Spleen (tissue), 11 donors: ENCODE results near the gene SEMA5A. TPM values are rescaled to one million over a fixed set of nuclear protein-coding genes. Genes with fewer than 3 reads are reported as not detected.

Source experiments
- DNase-seq: peaks from one replicate; pipeline ENCODE4 v3.0.0-alpha.2; 2020
- H3K27ac ChIP-seq, 8 donors: fragments of 200-600 bp; sonication (generic) in 7 of 8; 1 replicate in 4 of 8; 2 replicates in 4 of 8; pipeline versions ENCODE4 v1.5.0 to v1.8.0; 2016 to 2021; ENCODE audit warnings: inconsistent platforms in 4 of 8, mild to moderate bottlenecking in 4 of 8, moderate library complexity in 1 of 8
- H3K27me3 ChIP-seq, 7 donors: fragments of 200-600 bp; sonication (generic) in 6 of 7; replicated peaks in 1 of 7; 1 replicate in 4 of 7; 2 replicates in 3 of 7; pipeline versions ENCODE4 v1.5.0 to v1.8.0; 2016 to 2021; ENCODE audit warnings: inconsistent platforms in 3 of 7, mild to moderate bottlenecking in 1 of 7
- H3K36me3 ChIP-seq, 6 donors: fragments of 200-600 bp; sonication (generic) in 5 of 6; 1 replicate in 4 of 6; 2 replicates in 2 of 6; pipeline versions ENCODE4 v1.5.0 to v1.8.0; 2016 to 2021; ENCODE audit warnings: inconsistent platforms in 2 of 6
- H3K4me1 ChIP-seq, 6 donors: fragments of 200-600 bp; sonication (generic) in 5 of 6; 1 replicate in 3 of 6; 2 replicates in 3 of 6; pipeline versions ENCODE4 v1.5.0 to v1.8.0; 2016 to 2021; ENCODE audit warnings: inconsistent platforms in 3 of 6
- H3K4me3 ChIP-seq, 8 donors: fragments of 200-600 bp; sonication (generic) in 7 of 8; 1 replicate in 4 of 8; 2 replicates in 4 of 8; pipeline versions ENCODE4 v1.5.0 to v1.8.0; 2016 to 2021; ENCODE audit warnings: inconsistent platforms in 4 of 8, mild to moderate bottlenecking in 4 of 8, moderate library complexity in 2 of 8
- H3K9me3 ChIP-seq, 8 donors: fragments of 200-600 bp; sonication (generic) in 7 of 8; 1 replicate in 4 of 8; 2 replicates in 4 of 8; pipeline versions ENCODE4 v1.5.0 to v1.8.0; 2016 to 2021; ENCODE audit warnings: inconsistent platforms in 4 of 8
- POLR2A ChIP-seq, 3 donors: fragments of 450-650 bp; IDR thresholded peaks; one replicate each; pipeline ENCODE4 v1.5.1; 2017; ENCODE audit warnings: antibody characterized with exemption in 3 of 3, mild to moderate bottlenecking in 1 of 3
- POLR2AphosphoS5 ChIP-seq, 3 donors: sonication (generic); formaldehyde crosslinking; IDR thresholded peaks; one replicate each; pipeline ENCODE4 v1.5.1; 2017; ENCODE audit warnings: antibody characterized with exemption in 3 of 3
- WGBS, 5 donors: extraction: QIAGEN DNeasy Blood & Tissue Kit in 3 of 5; methylation state at CpG; one replicate each; pipeline versions ENCODE4 v1.1.5 to v1.1.7; 2013 to 2018; 5-methylcytosine and 5-hydroxymethylcytosine counted together
- intact Hi-C: fragments of 100-400 bp; cut with DNase I; formaldehyde crosslinking; loops from one replicate; pipeline ENCODE4 v1.15.0; 2023; ENCODE audit warnings: low total_unique reads
- polyA plus RNA-seq, 3 donors: library from polyadenylated mRNA; stranded (reverse); fragments of 200-250 nt; gene quantifications; one replicate each; pipeline ENCODE4 v1.2.1, GENCODE V29; 2013
- total RNA-seq, 7 donors: library from RNA; depleted of rRNA in 3 of 7; stranded (reverse); fragments of >200 nt in 3 of 7; fragmentation: NEBNext Ultra II Directional in 4 of 7; extraction: Animal tissue kit (Norgen Biotek cat#: 25700) in 4 of 7; gene quantifications; one replicate each; pipeline versions ENCODE4 v1.1.0 to v1.2.1, GENCODE V29; 2016 to 2021
- TF ChIP-seq, protein P1 (sequence below), 11 experiments: fragments of 200-600 bp in 7 of 11; fragments of 450-650 bp in 4 of 11; sonication (generic) in 4 of 11; IDR thresholded peaks in 8 of 11; conservative IDR thresholded peaks in 3 of 11; 1 replicate in 7 of 11; 2 replicates in 4 of 11; pipeline versions ENCODE4 v1.4.0 to v1.8.0; 2016 to 2021; ENCODE audit warnings: antibody characterized with exemption in 11 of 11, inconsistent platforms in 4 of 11, mild to moderate bottlenecking in 1 of 11
- donor health status: healthy with polysubstance abuse.
- donor health status: DM: no; HTN: no; CAD: no; lungs with moderate emphysema.
- donor health status: DM: no; HTN: no; CAD: no.
- donor health status: Bipolar disorder and iron deficiency.
- donor health status: healthy.
- donor health status: DM: no; HTN: no; CAD: no.
- donor health status: DM: yes; HTN: yes; CAD: no.

SEMA5A gene
- total and polyA plus RNA-seq, 10 donors = 1.4 to 30.9 (median 13.1) TPM

DNA sequence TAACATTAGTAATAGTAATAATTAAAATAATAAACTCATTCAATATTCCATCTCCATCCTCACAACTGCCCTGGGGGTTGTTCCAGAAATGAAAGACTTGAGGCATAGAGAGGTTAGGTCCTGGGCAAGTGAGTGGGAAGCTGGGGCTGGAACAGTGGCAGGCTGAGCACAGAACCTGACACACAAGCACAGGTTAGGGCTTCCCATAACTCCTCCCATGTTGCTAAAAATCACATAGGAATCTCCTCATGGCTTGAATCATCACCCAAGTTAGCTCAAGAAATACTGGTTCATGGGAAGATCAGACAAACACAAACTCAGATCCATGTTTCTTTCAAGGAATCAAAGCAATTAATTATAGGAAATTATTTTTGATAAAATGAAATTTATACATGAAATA lies 487.7 kb downstream of the SEMA5A start:
- no peaks in the 10 kb centered on the region for H3K9me3 ChIP-seq
- no peak for DNase-seq
- TF ChIP-seq, protein P1, sequence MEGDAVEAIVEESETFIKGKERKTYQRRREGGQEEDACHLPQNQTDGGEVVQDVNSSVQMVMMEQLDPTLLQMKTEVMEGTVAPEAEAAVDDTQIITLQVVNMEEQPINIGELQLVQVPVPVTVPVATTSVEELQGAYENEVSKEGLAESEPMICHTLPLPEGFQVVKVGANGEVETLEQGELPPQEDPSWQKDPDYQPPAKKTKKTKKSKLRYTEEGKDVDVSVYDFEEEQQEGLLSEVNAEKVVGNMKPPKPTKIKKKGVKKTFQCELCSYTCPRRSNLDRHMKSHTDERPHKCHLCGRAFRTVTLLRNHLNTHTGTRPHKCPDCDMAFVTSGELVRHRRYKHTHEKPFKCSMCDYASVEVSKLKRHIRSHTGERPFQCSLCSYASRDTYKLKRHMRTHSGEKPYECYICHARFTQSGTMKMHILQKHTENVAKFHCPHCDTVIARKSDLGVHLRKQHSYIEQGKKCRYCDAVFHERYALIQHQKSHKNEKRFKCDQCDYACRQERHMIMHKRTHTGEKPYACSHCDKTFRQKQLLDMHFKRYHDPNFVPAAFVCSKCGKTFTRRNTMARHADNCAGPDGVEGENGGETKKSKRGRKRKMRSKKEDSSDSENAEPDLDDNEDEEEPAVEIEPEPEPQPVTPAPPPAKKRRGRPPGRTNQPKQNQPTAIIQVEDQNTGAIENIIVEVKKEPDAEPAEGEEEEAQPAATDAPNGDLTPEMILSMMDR (IDR thresholded peaks at IDR 0.05 in 8 of 11, conservative IDR thresholded peaks at IDR 0.05 in 3 of 11) = no peak
- TF ChIP-seq POLR2A (IDR thresholded peaks at IDR 0.05) = no peak
- no peak for TF ChIP-seq POLR2AphosphoS5 (IDR thresholded peaks at IDR 0.05)
- H3K4me3 ChIP-seq = no peak overlapping the region
- intact Hi-C loops = no loop called here
- no peaks in the 10 kb centered on the region for H3K27me3 ChIP-seq
- H3K36me3 ChIP-seq = no peaks in the 10 kb centered on the region
- peaks cover 0 to 11% (median 0%) of the 10 kb centered on the region in 6 donors for H3K4me1 ChIP-seq
- no peak overlapping the region for H3K27ac ChIP-seq

DNA sequence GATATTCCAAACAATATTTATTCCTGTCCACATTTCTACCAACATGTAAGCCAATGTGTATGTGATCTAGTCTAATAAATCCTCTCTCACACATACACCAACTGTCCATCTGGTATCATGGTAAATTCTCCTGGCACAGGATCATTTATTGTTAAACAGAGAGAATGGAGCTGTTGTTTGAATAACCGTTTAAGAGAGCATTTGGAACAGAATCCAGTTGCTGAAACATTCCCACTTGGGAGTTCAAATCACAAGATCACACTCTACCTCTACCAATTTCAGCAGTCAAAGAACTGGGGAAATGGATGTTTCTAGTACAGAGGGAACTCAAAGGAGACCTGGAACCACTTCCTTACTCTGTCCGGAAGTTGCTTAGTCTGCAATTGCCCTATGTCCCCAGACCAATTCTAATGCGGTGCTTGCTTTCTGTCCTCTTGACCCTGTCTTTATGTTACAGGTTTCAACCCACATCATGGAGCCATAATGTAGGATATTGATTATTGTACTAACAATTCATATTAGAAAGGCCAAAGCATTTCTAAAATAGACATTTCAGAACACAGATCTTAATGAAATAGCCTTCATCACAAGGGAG lies 488.4 kb downstream of the SEMA5A start:
- Histone ChIP-seq H3K36me3 (no peaks in the 10 kb centered on the region), H3K9me3 (no peaks in the 10 kb centered on the region), H3K4me1 (peaks cover 0 to 11% (median 0%) of the 10 kb centered on the region in 6 donors), H3K27me3 (no peaks in the 10 kb centered on the region), H3K4me3 (no peak overlapping the region), H3K27ac (no peak overlapping the region)
- intact Hi-C loops = no loop called here
- no peak for DNase-seq
- no peak for TF ChIP-seq POLR2A (IDR thresholded peaks at IDR 0.05)
- TF ChIP-seq, protein P1 (IDR thresholded peaks at IDR 0.05 in 8 of 11, conservative IDR thresholded peaks at IDR 0.05 in 3 of 11) = no peak
- TF ChIP-seq POLR2AphosphoS5 (IDR thresholded peaks at IDR 0.05) = no peak
- 56 to 79% (median 71%) methylated on average over 3 of the region's 3 CpGs for WGBS, 5 donors

DNA sequence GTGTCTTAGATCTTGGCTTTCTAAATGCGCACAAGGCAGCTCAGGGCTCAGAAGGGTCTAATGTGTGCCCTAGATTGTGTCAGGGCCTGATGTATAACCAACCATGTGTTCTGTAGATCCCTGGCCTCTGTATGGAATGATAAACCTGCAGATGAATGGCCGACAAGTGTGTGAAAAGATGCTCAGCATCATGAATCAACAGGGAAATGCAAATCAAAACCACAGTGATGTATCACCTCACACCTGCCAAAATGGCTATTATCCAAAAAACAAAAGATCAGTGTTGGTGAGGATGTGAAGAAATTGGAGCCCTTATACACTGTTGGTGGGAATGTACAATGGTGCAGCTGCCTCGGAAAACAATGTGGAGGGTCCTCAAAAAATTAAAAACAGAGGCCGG lies 489.8 kb downstream of the SEMA5A start:
- H3K27me3 ChIP-seq = no peaks in the 10 kb centered on the region
- H3K4me3 ChIP-seq = no peak overlapping the region
- peaks cover 0 to 11% (median 0%) of the 10 kb centered on the region in 6 donors for H3K4me1 ChIP-seq
- intact Hi-C loops = no loop called here
- H3K9me3 ChIP-seq = no peaks in the 10 kb centered on the region
- TF ChIP-seq, protein P1 (IDR thresholded peaks at IDR 0.05 in 8 of 11, conservative IDR thresholded peaks at IDR 0.05 in 3 of 11) = no peak
- no peak for TF ChIP-seq POLR2A (IDR thresholded peaks at IDR 0.05)
- no peak for TF ChIP-seq POLR2AphosphoS5 (IDR thresholded peaks at IDR 0.05)
- no peak for DNase-seq
- H3K36me3 ChIP-seq = no peaks in the 10 kb centered on the region
- 88 to 98% (median 93%) methylated on average over 4 of the region's 4 CpGs for WGBS, 5 donors
- no peak overlapping the region for H3K27ac ChIP-seq

DNA sequence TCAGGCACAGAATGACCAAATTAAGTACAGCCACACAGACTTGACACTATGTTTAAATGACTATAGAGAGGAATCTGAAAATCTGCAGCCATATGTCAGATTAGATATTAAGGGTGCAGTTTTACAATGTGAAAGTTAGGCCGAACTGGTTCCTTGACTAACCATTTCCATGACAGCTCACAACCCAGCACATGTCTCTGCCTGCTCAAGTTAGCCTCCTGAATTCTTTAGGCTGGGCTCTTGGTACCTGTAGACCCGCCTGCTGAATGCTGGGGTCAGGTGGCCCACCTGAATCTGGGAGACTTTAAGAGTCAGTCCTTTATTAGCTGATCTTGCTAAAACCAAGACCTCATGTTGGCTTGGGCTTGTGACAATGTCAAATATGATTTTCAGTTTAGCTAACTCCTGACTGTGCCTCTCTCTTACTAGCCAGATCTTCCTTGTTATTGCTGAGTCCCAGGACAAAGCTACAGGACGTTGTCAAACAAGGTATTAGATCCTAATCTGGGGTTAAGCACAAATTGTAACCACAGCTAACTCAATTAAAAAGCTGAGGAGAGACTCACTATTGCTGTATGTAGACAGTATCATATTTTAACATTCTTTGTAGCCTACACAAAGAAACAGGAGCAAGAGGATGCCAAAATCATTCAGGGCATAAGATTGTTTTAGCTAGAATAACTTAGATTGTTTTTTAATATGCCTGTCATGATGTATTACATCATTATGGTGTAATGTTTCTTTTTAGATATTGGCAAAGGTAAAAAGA lies 490.9 kb downstream of the SEMA5A start:
- TF ChIP-seq, protein P1 (IDR thresholded peaks at IDR 0.05 in 8 of 11, conservative IDR thresholded peaks at IDR 0.05 in 3 of 11) = no peak
- TF ChIP-seq POLR2A (IDR thresholded peaks at IDR 0.05) (no peak), POLR2AphosphoS5 (IDR thresholded peaks at IDR 0.05) (no peak)
- WGBS, 5 donors = 65 to 77% (median 74%) methylated on average over 2 to 3 of the region's 3 CpGs
- Histone ChIP-seq H3K4me3 (no peak overlapping the region), H3K9me3 (no peaks in the 10 kb centered on the region), H3K4me1 (peaks cover 0 to 11% (median 0%) of the 10 kb centered on the region in 6 donors), H3K36me3 (no peaks in the 10 kb centered on the region), H3K27ac (no peak overlapping the region), H3K27me3 (no peaks in the 10 kb centered on the region)
- intact Hi-C loops = no loop called here
- DNase-seq = no peak
